K562 treated with DMSO at 1 percent for 48 hours (cell line): ENCODE data around the gene F9. TPM values are rescaled to one million over a fixed set of nuclear protein-coding genes. Genes with fewer than 3 reads are reported as not detected.

Experiments used
- total RNA-seq: library from RNA; unstranded; fragments of 300-600 nt; gene quantifications from 2 replicates; pipeline ENCODE4 v1.2.3, GENCODE V29; 2022; ENCODE audit warnings: low replicate concordance; ENCODE audit errors: extremely low read depth

F9 gene
- total RNA-seq, result not detected in 2 replicates

GRCh38 chrX:139530550-139530949, at the start of gene F9:
TSS of gene F9 (plus strand) at chrX:139530739. CDS start at chrX:139530765, 26 bp downstream.

Other genes with a start within 250 kb of the F9 start
- gene MCF2, start 177.4 kb downstream of the F9 start, total RNA-seq, result not detected in 2 replicates